KMS-11 (cell line): ENCODE results near the gene RREB1.

Source experiments
- H2AFZ ChIP-seq: fragments of 200-600 bp; sonication (generic); 2 replicates; pipeline ENCODE4 v1.6.1; 2016; ENCODE audit warnings: antibody characterized with exemption, mixed run types, low read depth
- H3K27ac ChIP-seq: fragments of 200-600 bp; sonication (generic); 2 replicates; pipeline ENCODE4 v1.6.1; 2016; ENCODE audit warnings: mild to moderate bottlenecking, mixed run types
- H3K27me3 ChIP-seq: fragments of 200-600 bp; sonication (generic); 2 replicates; pipeline ENCODE4 v1.6.1; 2017; ENCODE audit warnings: mild to moderate bottlenecking, low read depth, mixed run types, moderate library complexity; ENCODE audit not compliant: insufficient read depth
- H3K36me3 ChIP-seq: fragments of 200-600 bp; sonication (generic); 2 replicates; pipeline ENCODE4 v1.6.1; 2017; ENCODE audit warnings: mild to moderate bottlenecking, mixed run types; ENCODE audit not compliant: insufficient read depth
- H3K4me1 ChIP-seq: fragments of 200-600 bp; sonication (generic); 2 replicates; pipeline ENCODE4 v1.6.1; 2016; ENCODE audit warnings: mild to moderate bottlenecking, low read depth, mixed run types; ENCODE audit not compliant: poor library complexity, severe bottlenecking
- H3K4me2 ChIP-seq: fragments of 200-600 bp; sonication (generic); 2 replicates; pipeline ENCODE4 v1.7.0; 2016; ENCODE audit warnings: mild to moderate bottlenecking, mixed run types
- H3K4me3 ChIP-seq: fragments of 200-600 bp; sonication (generic); IDR thresholded peaks from 2 replicates; pipeline ENCODE4 v1.6.1; 2017; ENCODE audit warnings: low read depth, low read length, mixed read lengths; ENCODE audit not compliant: insufficient read depth
- H3K79me2 ChIP-seq: fragments of 200-600 bp; sonication (generic); 2 replicates; pipeline ENCODE4 v1.6.1; 2016; ENCODE audit warnings: low read depth, mixed run types; ENCODE audit not compliant: insufficient read depth
- H3K9ac ChIP-seq: fragments of 200-600 bp; sonication (generic); 2 replicates; pipeline ENCODE4 v1.6.1; 2016; ENCODE audit warnings: mild to moderate bottlenecking, mixed run types
- H4K20me1 ChIP-seq: fragments of 200-600 bp; sonication (generic); 2 replicates; pipeline ENCODE4 v1.6.1; 2016; ENCODE audit warnings: mild to moderate bottlenecking, mixed run types; ENCODE audit not compliant: insufficient read depth
- TF ChIP-seq, protein P1 (sequence below): fragments of 200-600 bp; sonication (generic); conservative IDR thresholded peaks from 2 replicates; pipeline ENCODE4 v1.6.1; 2017; ENCODE audit warnings: low read depth, mild to moderate bottlenecking, antibody characterized with exemption, low read length, moderate library complexity, mixed read lengths

The RREB1 gene

DNA sequence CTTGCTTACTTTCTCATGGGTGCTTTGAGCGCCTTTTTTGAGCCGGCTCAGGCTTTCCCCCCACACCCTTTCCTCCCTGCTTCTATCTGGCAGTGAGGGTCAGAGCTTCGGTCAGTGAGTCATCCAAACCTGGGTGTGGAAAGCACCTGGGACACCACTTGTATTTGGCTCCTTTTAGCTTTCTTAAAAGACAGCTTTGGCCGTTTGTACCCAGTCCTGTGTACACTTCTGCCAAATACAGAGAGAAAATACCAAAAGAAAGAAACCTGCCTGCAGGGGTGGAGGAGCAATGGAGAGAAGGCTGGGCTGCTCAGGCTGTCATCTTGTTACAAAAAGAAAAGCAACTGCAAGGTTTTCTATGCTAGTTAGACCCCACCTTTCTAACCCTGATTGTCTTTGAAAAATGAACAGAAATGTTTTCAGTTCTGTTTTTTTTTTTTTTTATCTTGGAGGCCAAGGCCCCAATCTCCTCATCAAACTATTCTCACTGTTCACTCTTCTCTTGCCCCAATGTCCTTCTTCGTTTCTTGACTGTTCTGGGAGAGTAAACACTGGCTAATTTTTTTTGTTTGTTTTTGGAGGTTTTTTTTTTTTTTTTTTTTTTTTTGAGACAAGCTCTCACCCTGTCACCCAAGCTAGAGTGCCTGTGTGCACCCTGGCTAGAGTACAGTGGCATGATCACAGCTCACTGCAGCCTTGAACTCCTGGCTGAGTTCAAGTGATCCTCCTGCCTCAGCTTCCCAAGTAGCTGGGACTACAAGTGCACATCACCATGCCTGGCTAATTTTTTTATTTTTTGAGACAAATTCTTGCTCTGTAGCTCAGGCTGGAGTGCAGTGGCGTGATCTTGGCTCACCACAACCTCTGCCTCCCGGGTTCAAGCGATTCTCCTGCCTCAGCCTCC is 128.8 kb downstream of the RREB1 start:
- no peak overlapping the region for H3K4me2 ChIP-seq
- no peak overlapping the region for H3K4me3 ChIP-seq
- H3K9ac ChIP-seq, result no peak overlapping the region
- H4K20me1 ChIP-seq, result no peaks in the 10 kb centered on the region
- TF ChIP-seq, protein P1, sequence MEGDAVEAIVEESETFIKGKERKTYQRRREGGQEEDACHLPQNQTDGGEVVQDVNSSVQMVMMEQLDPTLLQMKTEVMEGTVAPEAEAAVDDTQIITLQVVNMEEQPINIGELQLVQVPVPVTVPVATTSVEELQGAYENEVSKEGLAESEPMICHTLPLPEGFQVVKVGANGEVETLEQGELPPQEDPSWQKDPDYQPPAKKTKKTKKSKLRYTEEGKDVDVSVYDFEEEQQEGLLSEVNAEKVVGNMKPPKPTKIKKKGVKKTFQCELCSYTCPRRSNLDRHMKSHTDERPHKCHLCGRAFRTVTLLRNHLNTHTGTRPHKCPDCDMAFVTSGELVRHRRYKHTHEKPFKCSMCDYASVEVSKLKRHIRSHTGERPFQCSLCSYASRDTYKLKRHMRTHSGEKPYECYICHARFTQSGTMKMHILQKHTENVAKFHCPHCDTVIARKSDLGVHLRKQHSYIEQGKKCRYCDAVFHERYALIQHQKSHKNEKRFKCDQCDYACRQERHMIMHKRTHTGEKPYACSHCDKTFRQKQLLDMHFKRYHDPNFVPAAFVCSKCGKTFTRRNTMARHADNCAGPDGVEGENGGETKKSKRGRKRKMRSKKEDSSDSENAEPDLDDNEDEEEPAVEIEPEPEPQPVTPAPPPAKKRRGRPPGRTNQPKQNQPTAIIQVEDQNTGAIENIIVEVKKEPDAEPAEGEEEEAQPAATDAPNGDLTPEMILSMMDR, result no peak
- no peaks in the 10 kb centered on the region for H3K79me2 ChIP-seq
- H2AFZ ChIP-seq, result no peak overlapping the region
- H3K27me3 ChIP-seq, result no peaks in the 10 kb centered on the region
- H3K36me3 ChIP-seq, result no peaks in the 10 kb centered on the region
- peaks cover 47% of the 10 kb centered on the region for H3K4me1 ChIP-seq
- H3K27ac ChIP-seq, result no peak overlapping the region

DNA sequence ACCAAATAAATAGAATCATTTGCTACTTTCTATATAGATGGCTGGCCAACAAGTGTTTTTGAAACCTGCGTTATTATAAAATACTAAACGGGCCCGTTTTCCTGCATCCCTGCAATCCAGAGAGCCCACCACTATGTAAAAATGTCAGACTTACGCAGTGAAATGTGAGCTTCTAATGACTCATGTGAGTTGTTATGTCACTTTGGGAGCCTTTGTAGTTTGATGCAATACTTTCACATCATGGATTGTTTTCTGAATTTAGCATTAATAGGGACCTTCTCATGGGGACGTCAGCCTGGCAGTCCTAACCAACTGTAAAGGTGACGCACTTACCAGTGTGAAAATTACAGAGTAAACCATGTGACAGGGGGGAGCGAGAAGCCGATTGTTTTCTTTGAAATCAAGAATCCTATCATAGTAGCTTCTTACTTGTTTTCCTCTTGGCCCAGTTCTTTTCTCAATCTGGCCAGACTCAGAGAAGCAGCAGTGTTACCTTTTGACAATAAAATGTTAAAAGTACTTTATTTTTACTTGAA is 130.0 kb downstream of the RREB1 start:
- H3K27me3 ChIP-seq, result no peaks in the 10 kb centered on the region
- no peak overlapping the region for H3K9ac ChIP-seq
- H3K4me2 ChIP-seq, result no peak overlapping the region
- H4K20me1 ChIP-seq, result no peaks in the 10 kb centered on the region
- H3K36me3 ChIP-seq, result no peaks in the 10 kb centered on the region
- H3K27ac ChIP-seq, result no peak overlapping the region
- TF ChIP-seq, protein P1, result no peak
- peaks cover 50% of the 10 kb centered on the region for H3K4me1 ChIP-seq
- H3K79me2 ChIP-seq, result no peaks in the 10 kb centered on the region
- no peak overlapping the region for H2AFZ ChIP-seq
- H3K4me3 ChIP-seq, result no peak overlapping the region

DNA sequence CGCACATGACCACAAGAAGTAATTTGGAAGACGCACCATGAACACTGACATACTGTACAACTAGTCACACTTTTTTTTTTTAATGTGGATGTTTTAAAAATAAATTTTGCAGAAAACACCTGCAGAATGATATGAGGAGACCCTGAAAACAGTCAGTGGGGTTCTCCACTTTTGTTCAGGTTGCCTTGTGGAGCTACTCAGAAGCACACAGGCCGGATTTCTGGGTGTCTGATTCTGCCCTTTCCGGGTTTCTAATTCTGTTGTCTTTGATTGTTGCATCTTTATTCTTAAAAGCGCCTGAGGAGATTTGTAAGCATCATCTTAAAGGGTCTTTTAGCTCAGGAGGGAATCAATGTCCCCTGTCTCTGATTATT is 130.8 kb downstream of the RREB1 start:
- H3K79me2 ChIP-seq, result no peaks in the 10 kb centered on the region
- H3K27me3 ChIP-seq, result no peaks in the 10 kb centered on the region
- TF ChIP-seq, protein P1, result no peak
- H3K36me3 ChIP-seq, result no peaks in the 10 kb centered on the region
- H4K20me1 ChIP-seq, result no peaks in the 10 kb centered on the region
- no peak overlapping the region for H3K4me2 ChIP-seq
- H3K4me1 ChIP-seq, result peaks cover 50% of the 10 kb centered on the region
- H2AFZ ChIP-seq, result no peak overlapping the region
- H3K27ac ChIP-seq, result no peak overlapping the region
- no peak overlapping the region for H3K4me3 ChIP-seq
- no peak overlapping the region for H3K9ac ChIP-seq

DNA sequence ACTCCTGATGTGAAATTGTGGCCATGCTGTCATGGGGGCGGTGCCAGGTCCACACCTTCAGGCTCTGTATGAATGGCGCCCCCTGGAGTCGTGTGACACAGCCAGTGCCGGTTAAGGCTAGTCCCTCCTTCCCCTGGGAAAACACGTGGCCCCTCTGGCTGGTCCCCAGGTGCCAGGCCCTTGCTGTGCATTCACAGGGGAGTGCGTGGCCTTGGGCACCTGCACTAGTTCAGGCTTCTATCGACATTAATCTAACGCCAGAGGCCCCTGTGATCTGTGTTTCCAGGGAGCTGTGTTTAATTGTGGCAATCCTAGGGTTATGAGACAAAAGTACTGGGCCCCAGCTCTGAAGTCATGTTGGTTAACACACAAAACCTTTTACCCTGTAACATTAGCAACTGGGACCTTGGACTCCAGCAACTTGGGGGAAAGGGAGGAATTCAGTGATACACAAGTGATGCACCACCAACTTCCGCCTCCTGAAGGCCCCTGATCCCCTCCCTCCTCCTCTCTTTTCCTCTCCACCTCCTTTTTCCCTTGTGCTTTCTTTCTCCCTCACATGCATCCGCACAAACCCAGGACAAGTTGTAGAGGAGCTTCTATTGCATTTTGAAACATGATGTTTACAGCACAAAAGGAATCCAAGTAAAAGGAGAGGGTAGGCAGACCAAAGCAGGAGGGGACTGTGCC is 131.3 kb downstream of the RREB1 start:
- no peaks in the 10 kb centered on the region for H3K79me2 ChIP-seq
- peaks cover 53% of the 10 kb centered on the region for H3K4me1 ChIP-seq

More for the DNA sequence above, 131.3 kb downstream of the RREB1 start:
- Histone ChIP-seq H3K27ac (no peak overlapping the region), H3K27me3 (no peaks in the 10 kb centered on the region), H4K20me1 (no peaks in the 10 kb centered on the region), H2AFZ (no peak overlapping the region), H3K36me3 (no peaks in the 10 kb centered on the region), H3K4me3 (no peak overlapping the region), H3K4me2 (no peak overlapping the region), H3K9ac (no peak overlapping the region)
- TF ChIP-seq, protein P1, result peak; percentile 90
